NCI-H510A (cell line): Measurements from ENCODE around the gene POFUT1.
"Not testable (repeated sequence)": the region's sequence is repeated elsewhere in the genome, so short reads cannot be mapped to it uniquely, and the experiment has no call there.

Experiments used
- DNase-seq: peaks from one replicate; lab custom pipeline; 2025; lab: John Stamatoyannopoulos, UW

POFUT1 gene

GRCh38 chr20:32234135-32234808 is 26.6 kb downstream of the POFUT1 start:
- no peak for DNase-seq

DNA sequence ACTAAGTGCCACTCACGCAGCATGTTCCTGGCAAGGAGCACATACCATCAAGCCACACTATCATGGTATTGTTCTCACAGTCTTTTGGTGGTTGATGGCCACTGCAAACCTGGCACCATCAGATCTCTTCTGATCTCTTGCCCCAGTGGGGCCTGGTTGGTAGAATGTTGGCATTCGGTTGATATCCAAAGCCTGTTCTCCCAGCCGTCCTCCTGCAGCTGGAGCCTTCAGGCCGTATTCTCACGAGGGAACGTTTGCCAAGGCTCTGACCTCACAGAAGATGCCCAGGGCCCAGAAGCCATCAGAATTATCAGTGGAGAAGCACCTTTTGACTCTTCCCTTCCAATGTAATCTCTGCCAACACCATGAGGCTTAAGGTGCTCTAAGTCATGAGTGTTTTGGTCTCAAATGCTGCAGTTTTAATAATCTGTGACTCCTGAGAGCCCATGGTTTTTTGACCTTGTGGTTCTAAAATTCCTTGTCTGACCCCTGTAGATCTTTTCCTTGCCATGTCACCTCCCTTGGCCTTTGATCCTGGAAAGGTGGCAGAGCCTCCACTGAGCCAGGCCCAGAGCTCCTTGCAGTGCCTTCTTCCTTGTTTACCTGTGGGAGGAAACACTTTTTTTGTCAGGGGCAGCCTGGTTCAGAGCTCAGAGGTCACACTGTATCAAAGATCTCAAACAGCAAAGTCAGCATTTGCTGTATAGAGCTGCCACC is 27.8 kb downstream of the POFUT1 start:
- no peak for DNase-seq

- no peak for DNase-seq
Measured at GRCh38 chr20:32236048-32236533, 28.4 kb downstream of the POFUT1 start.

DNA sequence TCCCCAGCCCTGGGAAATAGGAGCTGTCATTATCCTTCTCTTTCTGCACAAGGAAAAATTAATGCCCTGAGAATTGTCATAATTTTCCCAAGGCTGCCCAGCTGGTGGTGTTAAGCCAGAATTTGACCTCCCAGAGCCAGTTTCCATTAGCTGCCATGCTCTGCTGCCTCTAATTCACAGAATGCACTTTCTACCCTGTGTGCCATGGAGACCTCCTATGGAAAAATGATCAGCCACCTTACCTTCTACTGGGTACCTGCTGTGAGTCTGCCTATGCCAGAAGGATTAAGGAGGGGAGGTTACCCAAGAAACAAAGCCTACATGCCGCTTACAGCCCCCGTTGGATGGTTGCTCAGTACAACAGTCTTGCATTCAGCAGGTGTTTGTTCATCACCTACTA is 29.1 kb downstream of the POFUT1 start:
- no peak for DNase-seq

DNA sequence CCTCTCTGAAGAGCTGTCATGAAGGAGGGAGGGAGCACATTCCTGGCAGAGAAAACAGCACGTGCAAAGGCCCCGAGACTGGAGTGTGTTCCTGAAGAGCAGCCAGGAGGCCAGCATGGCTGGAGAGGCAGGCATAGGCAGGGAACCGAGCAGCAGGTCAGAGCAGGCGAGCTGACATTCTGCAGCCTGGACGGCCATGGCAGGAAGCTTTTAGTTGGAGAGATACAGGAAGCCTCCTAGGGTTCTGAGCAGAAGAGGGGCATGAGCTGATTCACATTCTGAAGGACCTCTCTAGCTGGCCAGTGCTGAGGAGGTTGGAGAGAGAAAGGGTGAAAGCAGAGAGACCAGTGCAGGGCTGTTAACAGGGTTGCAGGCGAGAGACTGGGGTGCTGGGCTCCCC is 29.7 kb downstream of the POFUT1 start:
- DNase-seq = no peak

GRCh38 chr20:32238483-32239425 is 31.1 kb downstream of the POFUT1 start:
- DNase-seq = no peak

DNA sequence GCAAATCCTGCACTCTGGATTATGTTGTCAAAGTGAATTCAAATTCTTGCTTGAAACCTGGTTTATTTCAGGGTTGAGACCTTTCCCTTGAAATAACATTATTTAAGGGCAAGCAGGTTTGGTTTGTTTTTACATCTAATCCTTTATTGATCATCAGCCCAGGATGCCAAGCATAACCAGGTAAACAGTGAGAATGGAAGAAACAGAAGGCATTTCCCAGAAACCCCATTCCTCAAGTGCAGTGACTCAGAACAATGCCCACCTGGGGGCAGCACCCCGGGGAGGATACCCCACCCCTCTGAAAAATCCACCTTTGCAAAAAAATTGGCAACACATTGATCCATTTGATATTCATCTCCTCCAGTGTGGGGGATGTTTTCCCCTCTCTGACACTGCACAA is 32.5 kb downstream of the POFUT1 start:
- no peak for DNase-seq

DNA sequence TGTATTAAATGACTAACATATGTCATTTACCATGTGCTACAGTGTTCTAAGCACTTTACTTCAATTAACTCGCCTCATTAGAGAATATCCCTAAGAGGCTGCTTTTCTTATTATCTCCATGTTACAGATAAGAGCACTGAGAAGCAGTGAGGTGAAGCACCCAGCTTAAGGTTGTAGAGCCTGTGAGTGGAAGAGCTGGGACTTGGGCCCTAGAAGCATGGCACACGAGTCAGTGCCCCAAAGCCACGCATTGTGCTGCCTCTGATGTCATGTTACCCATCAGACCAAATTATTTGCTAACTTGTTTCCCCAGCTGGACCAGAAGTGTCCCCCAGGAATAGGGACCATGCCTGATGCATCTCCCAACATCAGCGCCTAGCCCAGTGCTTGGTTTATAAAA is 34.1 kb downstream of the POFUT1 start:
- no peak for DNase-seq

DNA sequence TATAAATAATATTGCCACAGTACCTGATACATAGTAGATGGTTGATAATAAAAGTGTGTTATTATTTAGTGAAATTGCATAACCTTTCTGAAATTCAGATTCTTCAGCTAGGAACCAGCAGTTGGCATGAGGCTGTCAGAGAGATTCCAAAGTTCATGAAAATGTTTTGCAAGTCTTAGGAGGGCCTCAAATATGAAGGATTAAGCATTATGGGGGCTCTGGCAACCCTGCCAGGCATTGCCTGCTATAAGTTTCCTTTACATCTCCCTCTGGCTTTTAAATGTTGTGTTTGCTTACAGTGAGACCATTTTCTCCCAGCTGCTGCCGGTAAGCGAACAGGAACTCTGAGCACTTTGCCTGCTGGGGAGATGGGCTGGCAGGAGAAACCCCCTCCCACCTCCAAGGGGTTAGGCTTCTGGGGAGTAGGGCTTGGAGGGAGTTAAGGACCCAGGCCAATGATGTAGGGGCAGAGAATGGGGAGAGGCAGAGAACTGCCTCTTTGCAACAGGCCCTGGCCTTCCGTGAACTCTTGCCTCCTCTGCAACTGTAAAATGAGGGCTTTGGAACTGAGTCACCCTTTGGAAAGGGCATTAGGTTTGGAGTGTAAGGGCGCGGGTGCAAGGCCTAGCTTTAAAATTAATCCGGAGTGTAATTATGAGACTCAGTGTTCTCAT is 36.6 kb downstream of the POFUT1 start:
- no peak for DNase-seq

DNA sequence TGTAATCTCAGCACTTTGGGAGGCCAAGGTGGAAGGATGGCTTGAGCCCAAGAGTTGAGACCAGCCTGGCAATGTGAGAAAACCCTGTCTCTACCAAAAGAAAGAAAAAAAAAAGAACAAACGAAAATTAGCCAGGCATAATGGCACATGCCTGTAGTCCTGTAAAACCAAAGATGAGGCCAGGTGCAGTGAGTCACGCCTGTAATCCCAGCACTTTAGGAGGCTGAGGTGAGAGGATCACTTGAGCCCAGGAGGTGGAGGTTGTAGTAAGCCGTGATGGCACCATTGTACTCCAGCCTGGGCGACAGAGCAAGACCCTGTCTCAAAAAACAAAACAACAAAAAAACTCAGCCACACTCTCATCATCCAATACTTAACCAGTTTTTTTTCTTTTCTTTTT is 37.3 kb downstream of the POFUT1 start:
- DNase-seq = no peak

- DNase-seq = not testable (repeated sequence)
Measured at GRCh38 chr20:32246208-32246607, 38.5 kb downstream of the POFUT1 start.

- no peak for DNase-seq
Measured at GRCh38 chr20:32248043-32248442, 40.4 kb downstream of the POFUT1 start.

DNA sequence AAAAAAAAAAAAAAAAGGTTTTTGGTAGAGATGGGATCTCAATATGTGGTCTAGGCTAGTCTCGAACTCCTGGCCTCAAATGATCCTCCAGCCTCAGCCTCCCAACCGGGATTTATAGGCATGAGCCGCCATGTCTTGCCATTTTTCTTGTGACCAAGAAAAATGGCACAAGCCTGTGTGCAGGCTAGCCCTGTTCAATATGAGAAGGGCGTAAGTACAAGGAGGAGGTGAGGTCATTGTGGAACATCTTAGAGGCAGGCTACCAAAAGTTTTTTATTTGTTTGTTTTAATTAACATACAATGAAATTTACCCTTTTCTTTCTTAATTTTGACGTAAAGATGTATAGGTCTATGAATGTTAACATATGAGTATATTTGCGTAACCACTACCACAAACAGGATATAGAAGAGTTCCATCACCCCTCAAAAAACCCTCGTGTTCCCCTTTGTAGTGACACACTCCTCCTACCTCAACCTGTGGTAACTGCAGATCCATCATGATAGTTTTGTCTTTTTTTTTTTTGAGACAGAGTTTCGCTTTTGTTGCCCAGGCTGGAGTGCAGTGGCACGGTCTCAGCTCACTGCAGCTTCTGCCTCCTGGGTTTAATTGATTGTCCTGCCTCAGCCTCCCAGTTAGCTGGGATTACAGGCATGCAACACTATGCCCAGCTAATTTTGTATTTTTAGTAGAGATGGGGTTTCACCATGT is 41.5 kb downstream of the POFUT1 start:
- no peak for DNase-seq

DNA sequence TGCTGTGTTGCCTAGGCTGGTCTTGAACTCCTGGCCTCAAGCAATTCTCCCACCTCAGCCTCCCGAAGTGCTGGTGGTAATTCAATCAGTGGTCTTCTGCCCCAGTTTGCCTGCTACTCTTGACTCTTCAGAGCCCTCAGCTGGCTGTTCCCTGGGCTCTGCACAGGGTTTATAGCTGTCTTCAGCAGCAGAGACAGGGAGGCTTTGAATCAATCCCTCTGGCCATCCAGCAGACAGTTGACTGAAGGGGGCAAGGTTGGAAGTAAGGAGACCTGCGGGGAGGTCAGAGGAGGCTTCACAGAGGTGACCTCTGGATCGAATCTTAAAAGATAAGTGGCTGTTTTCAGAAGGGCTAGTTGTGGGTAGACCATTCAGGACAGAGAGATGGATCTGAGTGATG is 43.8 kb downstream of the POFUT1 start:
- no peak for DNase-seq

DNA sequence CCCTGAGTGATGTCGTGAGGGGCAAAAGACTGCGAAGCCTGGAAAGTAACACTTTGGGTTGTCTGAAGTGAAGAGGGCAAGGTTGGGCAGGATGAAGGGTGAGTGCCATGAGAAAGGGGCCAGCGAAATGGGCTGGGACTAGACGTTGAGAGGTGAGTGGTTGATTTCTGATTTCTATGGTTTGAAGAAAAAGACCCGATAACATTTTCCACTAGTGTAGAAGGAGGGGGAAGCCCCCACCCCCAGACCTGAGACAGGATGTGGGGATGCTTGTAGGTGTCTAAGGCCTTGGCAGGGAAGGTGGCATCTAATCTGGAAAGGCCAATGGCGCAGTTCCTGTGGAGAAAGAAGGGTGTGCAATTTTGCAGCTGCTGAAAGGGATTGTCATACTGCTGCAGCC is 44.5 kb downstream of the POFUT1 start:
- DNase-seq = no peak

- not testable (repeated sequence) for DNase-seq
Measured at GRCh38 chr20:32260973-32261372, 53.3 kb downstream of the POFUT1 start.

GRCh38 chr20:32261644-32262043 is 54.0 kb downstream of the POFUT1 start:
- no peak for DNase-seq

DNA sequence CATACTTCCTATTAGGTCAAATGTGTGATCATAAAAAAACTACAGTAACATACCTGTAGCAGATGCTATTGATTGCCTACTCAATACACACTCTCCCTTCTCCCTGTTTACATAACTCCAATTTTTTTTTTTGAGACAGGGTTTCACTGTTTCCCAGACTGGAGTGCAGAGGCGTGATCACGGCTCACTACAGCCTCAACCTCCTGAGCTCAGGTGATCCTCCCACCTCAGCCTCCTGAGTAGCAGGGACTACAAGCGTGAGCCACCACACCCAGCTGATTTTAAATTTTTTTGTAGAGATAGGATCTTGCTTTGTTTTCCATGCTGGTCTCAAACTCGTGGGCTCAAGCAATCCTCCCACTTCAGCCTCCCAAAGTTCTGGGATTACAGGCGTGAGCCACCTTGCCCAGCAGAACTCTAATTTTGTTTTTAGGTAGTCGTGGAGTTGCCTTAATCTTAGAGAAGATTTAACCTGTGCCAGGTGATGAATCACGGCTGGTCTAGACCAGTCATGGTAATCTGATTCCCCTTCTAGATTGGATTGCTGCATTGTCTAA is 55.8 kb downstream of the POFUT1 start:
- DNase-seq = no peak

- DNase-seq = no peak
Measured at GRCh38 chr20:32271620-32272019, 63.9 kb downstream of the POFUT1 start.

DNA sequence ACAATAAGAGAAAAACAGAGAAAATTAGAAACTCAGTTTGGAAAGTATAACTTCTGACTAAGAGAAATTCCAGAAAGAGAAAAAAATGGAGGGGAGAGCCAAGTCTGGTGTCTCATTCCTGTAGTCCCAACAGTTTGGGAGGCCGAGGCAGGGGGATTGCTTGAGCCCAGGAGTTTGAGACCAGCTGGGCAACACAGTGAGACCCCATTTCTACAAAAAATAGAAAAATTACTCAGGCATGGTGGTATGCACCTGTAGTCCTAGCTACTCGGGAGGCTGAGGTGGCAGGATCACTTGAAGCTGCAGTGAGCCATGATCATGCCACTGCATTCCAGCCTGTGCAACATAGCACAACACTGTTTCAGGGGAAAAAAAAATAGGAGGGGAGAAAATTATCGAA is 66.7 kb downstream of the POFUT1 start:
- no peak for DNase-seq

- not testable (repeated sequence) for DNase-seq
Measured at GRCh38 chr20:32275163-32275562, 67.5 kb downstream of the POFUT1 start.
